Progenitor cell of endocrine pancreas (in vitro differentiated cells): ENCODE results near the gene OXGR1. TPM values are rescaled to one million over a fixed set of nuclear protein-coding genes. Genes with fewer than 3 reads are reported as not detected.
"Not testable (repeated sequence)": the region's sequence is repeated elsewhere in the genome, so short reads cannot be mapped to it uniquely, and the experiment has no call there.

Experiments used
- DNase-seq: peaks from one replicate; pipeline ENCODE4 v3.0.0; 2021; ENCODE audit warnings: low spot score; ENCODE audit not compliant: unreplicated experiment
- H3K27ac Mint-ChIP-seq: 2 replicates; pipeline ENCODE4 v1.8.0; 2021; ENCODE audit warnings: mild to moderate bottlenecking, moderate library complexity, mixed read lengths
- H3K27me3 Mint-ChIP-seq: 2 replicates; pipeline ENCODE4 v1.8.0; 2021; ENCODE audit warnings: mixed read lengths
- H3K36me3 Mint-ChIP-seq: 2 replicates; pipeline ENCODE4 v1.8.0; 2022; ENCODE audit warnings: mixed read lengths; ENCODE audit not compliant: insufficient read depth
- H3K4me1 Mint-ChIP-seq: 2 replicates; pipeline ENCODE4 v1.8.0; 2021; ENCODE audit warnings: low read depth, mixed read lengths
- H3K4me3 Mint-ChIP-seq: 2 replicates; pipeline ENCODE4 v1.8.0; 2021; ENCODE audit warnings: low read depth, mild to moderate bottlenecking, moderate library complexity, mixed read lengths
- H3K9me3 Mint-ChIP-seq: 2 replicates; pipeline ENCODE4 v1.8.0; 2021; ENCODE audit warnings: low read depth, mixed read lengths
- total RNA-seq: library from RNA; stranded (reverse); gene quantifications from 2 replicates; pipeline ENCODE4 v1.2.1, GENCODE V29; 2021
- TF ChIP-seq, protein P1 (sequence below): fragments of 200-600 bp; sonication (generic); IDR thresholded peaks from one replicate; pipeline ENCODE4 v1.5.0; 2021; ENCODE audit warnings: antibody characterized with exemption, mild to moderate bottlenecking; ENCODE audit not compliant: unreplicated experiment

Gene OXGR1
- total RNA-seq, 1 donor from 2014 or later: not detected

DNA sequence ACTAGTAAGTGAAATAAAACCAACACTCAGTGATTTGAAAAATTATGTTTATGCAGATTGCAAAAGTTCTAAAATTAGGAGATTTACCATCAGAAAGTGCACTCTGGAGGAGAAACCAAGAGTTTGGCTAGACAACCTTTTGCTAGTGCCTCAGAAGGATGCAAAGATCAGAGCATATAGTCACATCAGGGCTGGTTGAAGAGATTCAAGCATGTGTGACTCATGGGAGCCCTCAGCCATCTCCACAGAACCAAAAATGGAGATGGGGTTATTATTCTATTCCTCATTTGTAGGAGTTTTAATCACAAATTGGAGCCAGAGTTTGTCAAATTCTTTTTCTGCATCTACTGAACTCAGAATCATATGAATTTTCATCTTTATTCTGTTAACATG lies 32.9 kb upstream of the OXGR1 start:
- peaks cover 6% of the 10 kb centered on the region for H3K9me3 Mint-ChIP-seq
- DNase-seq: no peak
- TF ChIP-seq, protein P1, sequence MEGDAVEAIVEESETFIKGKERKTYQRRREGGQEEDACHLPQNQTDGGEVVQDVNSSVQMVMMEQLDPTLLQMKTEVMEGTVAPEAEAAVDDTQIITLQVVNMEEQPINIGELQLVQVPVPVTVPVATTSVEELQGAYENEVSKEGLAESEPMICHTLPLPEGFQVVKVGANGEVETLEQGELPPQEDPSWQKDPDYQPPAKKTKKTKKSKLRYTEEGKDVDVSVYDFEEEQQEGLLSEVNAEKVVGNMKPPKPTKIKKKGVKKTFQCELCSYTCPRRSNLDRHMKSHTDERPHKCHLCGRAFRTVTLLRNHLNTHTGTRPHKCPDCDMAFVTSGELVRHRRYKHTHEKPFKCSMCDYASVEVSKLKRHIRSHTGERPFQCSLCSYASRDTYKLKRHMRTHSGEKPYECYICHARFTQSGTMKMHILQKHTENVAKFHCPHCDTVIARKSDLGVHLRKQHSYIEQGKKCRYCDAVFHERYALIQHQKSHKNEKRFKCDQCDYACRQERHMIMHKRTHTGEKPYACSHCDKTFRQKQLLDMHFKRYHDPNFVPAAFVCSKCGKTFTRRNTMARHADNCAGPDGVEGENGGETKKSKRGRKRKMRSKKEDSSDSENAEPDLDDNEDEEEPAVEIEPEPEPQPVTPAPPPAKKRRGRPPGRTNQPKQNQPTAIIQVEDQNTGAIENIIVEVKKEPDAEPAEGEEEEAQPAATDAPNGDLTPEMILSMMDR: no peak
- H3K4me1 Mint-ChIP-seq: peaks cover 1% of the 10 kb centered on the region
- peaks cover 19% of the 10 kb centered on the region for H3K27me3 Mint-ChIP-seq
- H3K36me3 Mint-ChIP-seq: peaks cover 1% of the 10 kb centered on the region
- H3K27ac Mint-ChIP-seq: no peak overlapping the region
- H3K4me3 Mint-ChIP-seq: no peak overlapping the region

GRCh38 chr13:97026531-97027161 lies 32.4 kb upstream of the OXGR1 start:
- TF ChIP-seq, protein P1: no peak
- H3K9me3 Mint-ChIP-seq: peaks cover 6% of the 10 kb centered on the region
- peaks cover 1% of the 10 kb centered on the region for H3K4me1 Mint-ChIP-seq
- H3K27me3 Mint-ChIP-seq: peaks cover 19% of the 10 kb centered on the region
- H3K36me3 Mint-ChIP-seq: peaks cover 1% of the 10 kb centered on the region
- DNase-seq: no peak
- H3K4me3 Mint-ChIP-seq: no peak overlapping the region
- H3K27ac Mint-ChIP-seq: no peak overlapping the region

DNA sequence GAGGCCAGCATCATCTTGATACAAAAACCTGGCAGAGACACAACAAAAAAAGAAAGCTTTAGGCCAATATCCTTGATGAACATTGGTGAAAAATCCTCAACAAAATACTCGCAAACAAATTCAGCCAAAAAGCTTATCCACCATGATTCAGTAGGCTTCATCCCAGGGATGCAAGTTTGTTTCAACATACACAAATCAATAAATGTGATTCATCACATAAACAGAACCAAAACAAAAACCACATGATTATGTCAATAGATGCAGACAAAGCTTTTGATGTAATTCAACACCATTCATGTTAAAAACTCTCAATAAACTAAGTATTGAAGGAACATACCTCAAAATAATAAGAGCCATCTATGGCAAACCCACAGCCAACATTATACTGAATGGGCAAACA lies 29.5 kb upstream of the OXGR1 start:
- H3K4me1 Mint-ChIP-seq, DNase-seq, H3K36me3 Mint-ChIP-seq, H3K9me3 Mint-ChIP-seq, H3K27ac Mint-ChIP-seq, H3K4me3 Mint-ChIP-seq: not testable (repeated sequence)
- peaks cover 35% of the 10 kb centered on the region for H3K27me3 Mint-ChIP-seq

DNA sequence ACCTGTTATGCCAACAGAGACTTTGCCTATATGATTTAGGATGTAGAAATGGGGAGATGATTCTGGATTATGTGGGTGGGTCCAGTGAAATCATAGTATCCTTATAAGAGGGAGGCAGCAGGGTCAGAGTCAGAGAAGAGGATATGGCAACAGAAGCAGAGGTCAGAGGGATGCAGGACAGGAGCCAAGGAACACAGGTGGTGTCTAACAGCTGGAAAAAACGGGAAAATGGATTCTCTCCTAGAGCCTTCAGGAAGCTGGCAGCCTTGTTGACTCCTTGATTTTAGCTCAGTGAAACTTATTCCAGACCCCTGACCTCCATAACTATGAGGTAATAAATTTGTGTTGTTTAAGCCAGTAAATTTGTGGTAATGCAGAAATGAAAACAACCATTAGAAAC lies 28.8 kb upstream of the OXGR1 start:
- DNase-seq: no peak
- Mint-ChIP-seq H3K4me3 (no peak overlapping the region), H3K36me3 (peaks cover 1% of the 10 kb centered on the region), H3K27ac (no peak overlapping the region), H3K4me1 (peaks cover 8% of the 10 kb centered on the region), H3K27me3 (peaks cover 36% of the 10 kb centered on the region), H3K9me3 (peaks cover 6% of the 10 kb centered on the region)
- TF ChIP-seq, protein P1: no peak

GRCh38 chr13:97021241-97021640 lies 27.0 kb upstream of the OXGR1 start:
- no peak for DNase-seq
- H3K36me3 Mint-ChIP-seq: peaks cover 1% of the 10 kb centered on the region
- TF ChIP-seq, protein P1: no peak
- H3K27me3 Mint-ChIP-seq: peaks cover 34% of the 10 kb centered on the region
- no peak overlapping the region for H3K27ac Mint-ChIP-seq
- H3K9me3 Mint-ChIP-seq: peaks cover 6% of the 10 kb centered on the region
- H3K4me1 Mint-ChIP-seq: peaks cover 9% of the 10 kb centered on the region
- no peak overlapping the region for H3K4me3 Mint-ChIP-seq

GRCh38 chr13:97020689-97021240 lies 26.5 kb upstream of the OXGR1 start:
- peaks cover 9% of the 10 kb centered on the region for H3K4me1 Mint-ChIP-seq
- TF ChIP-seq, protein P1: no peak
- H3K4me3 Mint-ChIP-seq: no peak overlapping the region
- peaks cover 34% of the 10 kb centered on the region for H3K27me3 Mint-ChIP-seq
- no peak for DNase-seq
- peaks cover 1% of the 10 kb centered on the region for H3K36me3 Mint-ChIP-seq
- H3K27ac Mint-ChIP-seq: no peak overlapping the region
- H3K9me3 Mint-ChIP-seq: peaks cover 6% of the 10 kb centered on the region
